Brain microvascular endothelial cell (primary cell): ENCODE data around the gene SCUBE1.

Source experiments
- DNase-seq: peaks from one replicate; pipeline ENCODE4 v3.0.0-alpha.2; 2020
- H3K27ac ChIP-seq: fragments of 250-450 bp; sonication (Bioruptor Pico); 2 replicates; pipeline ENCODE4 v1.5.1; 2020; ENCODE audit warnings: mild to moderate bottlenecking, moderate library complexity
- H3K27me3 ChIP-seq: fragments of 250-450 bp; sonication (Bioruptor Pico); replicated peaks from 2 replicates; pipeline ENCODE4 v1.5.1; 2020; ENCODE audit warnings: mild to moderate bottlenecking
- H3K36me3 ChIP-seq: fragments of 250-450 bp; sonication (Bioruptor Pico); replicated peaks from 2 replicates; pipeline ENCODE4 v1.5.1; 2020; ENCODE audit warnings: mild to moderate bottlenecking
- H3K4me3 ChIP-seq: 2 replicates; pipeline ENCODE4 v1.5.1; 2011; ENCODE audit warnings: low read depth, mild to moderate bottlenecking, control low read depth, low read length, moderate library complexity
- in situ Hi-C: cut with HindIII; loops from 2 replicates; pipeline ENCODE4 v1.10.0; 2017; ENCODE audit warnings: low sequenced_read_pairs, low pct_ligation_motif_present
- TF ChIP-seq, protein P1 (sequence below): IDR thresholded peaks from 2 replicates; pipeline ENCODE4 v1.5.1; 2011; ENCODE audit warnings: low read depth, mild to moderate bottlenecking, moderate library complexity, low read length, control low read depth, inconsistent platforms; ENCODE audit errors: missing control alignments

The SCUBE1 gene

DNA sequence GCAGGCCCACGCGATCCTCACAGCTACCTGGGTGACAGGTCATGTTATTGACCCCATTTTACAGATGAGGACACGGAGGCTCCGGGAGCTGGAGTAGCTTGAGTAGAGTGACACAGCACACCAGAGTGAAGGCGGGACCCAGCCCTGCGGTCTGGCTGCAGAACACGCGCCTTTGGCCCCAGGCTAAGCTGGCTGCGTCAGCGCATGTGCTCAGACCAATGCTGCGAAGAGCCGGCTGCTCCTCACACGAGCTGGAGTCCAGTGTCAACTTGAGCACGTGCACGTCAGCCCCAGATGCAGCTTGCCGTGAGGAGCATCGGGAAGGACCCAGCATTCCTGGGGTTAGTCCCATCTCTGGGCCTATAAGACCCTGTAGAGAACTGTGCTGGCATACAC, 49.9 kb downstream of the SCUBE1 start:
- peaks cover 11% of the 10 kb centered on the region for H3K27me3 ChIP-seq
- in situ Hi-C loops, result no loop called here

DNA sequence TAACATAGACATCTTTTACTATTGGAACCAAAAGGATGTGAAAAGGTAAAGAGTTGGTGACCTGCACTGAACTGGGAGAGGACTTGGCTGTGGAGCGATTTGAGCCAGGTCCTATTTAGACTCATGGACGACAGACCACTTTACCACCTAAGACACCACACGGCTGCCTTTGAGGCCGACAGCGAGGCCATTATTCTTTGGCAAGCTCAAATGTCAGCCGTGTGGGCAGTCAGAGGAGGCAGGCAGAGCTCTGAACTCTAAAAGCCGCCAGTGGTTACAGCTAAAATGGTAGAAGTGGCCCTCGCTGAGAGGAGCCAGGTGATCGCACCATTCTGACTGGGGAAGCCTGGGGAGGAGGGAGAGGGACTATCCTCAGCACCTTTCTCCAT, 50.5 kb downstream of the SCUBE1 start:
- no peaks in the 10 kb centered on the region for H3K36me3 ChIP-seq
- DNase-seq, result no peak
- peaks cover 7% of the 10 kb centered on the region for H3K27me3 ChIP-seq
- no peak overlapping the region for H3K27ac ChIP-seq
- TF ChIP-seq, protein P1, sequence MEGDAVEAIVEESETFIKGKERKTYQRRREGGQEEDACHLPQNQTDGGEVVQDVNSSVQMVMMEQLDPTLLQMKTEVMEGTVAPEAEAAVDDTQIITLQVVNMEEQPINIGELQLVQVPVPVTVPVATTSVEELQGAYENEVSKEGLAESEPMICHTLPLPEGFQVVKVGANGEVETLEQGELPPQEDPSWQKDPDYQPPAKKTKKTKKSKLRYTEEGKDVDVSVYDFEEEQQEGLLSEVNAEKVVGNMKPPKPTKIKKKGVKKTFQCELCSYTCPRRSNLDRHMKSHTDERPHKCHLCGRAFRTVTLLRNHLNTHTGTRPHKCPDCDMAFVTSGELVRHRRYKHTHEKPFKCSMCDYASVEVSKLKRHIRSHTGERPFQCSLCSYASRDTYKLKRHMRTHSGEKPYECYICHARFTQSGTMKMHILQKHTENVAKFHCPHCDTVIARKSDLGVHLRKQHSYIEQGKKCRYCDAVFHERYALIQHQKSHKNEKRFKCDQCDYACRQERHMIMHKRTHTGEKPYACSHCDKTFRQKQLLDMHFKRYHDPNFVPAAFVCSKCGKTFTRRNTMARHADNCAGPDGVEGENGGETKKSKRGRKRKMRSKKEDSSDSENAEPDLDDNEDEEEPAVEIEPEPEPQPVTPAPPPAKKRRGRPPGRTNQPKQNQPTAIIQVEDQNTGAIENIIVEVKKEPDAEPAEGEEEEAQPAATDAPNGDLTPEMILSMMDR, result no peak
- H3K4me3 ChIP-seq, result no peak overlapping the region
- in situ Hi-C loops, result no loop called here

More for the DNA sequence above, 49.9 kb downstream of the SCUBE1 start:
- TF ChIP-seq, protein P1, result no peak
- H3K27ac ChIP-seq, result no peak overlapping the region
- no peaks in the 10 kb centered on the region for H3K36me3 ChIP-seq
- H3K4me3 ChIP-seq, result no peak overlapping the region
- no peak for DNase-seq

DNA sequence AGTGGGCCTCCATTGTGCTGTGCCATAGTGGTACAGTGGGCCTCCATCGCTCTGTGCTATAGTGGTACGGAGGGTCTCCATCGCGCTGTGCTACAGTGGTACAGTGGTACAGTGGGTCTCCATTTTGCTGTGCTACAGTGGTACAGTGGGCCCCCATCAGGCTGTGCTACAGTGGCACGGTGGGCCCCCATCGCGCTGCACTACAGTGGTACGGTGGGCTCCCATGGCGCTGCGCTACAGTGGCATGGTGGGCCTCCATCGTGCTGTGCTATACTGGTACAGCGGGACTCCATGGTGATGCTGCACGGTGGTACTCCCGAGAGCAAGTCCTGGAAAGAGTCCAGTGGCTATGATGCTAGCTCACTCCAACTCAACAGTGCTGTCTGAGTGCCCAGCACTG, 51.8 kb downstream of the SCUBE1 start:
- peaks cover 5% of the 10 kb centered on the region for H3K27me3 ChIP-seq
- in situ Hi-C loops, result no loop called here

DNA sequence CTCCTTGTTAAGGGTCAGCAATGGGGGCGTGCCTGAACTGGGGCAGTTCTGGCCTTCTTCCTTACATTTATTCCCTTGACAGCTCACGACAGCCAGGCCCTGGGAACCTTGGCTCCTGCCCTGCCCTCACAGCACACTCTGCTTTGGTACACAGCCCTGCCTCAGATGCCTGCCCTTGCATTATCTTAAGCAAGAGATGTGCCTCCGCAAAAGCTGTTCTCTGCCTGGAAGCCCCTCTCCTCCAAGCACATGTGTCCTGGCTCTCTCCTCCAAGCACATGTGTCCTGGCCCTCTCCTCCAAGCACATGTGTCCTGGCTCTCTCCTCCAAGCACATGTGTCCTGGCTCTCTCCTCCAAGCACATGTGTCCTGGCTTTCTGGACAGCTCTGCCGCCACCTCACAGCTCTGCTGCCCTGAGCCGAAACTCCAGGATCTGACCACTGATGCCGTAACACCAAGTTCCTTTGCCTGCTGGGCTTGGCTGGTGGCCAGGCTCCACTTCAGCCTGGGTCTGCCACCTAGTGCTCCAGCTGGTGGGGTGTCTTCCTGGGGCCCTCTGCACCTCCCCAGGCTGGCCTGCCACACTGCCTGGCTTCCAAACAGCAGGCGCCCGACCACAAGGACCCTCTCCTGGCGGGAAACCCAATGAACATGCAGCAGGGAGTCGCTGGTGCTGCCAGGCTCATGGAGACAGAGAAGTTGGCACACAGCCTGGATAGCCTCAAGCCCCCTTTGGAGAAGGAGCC, 53.0 kb downstream of the SCUBE1 start:
- H3K27ac ChIP-seq, result no peak overlapping the region
- H3K36me3 ChIP-seq, result no peaks in the 10 kb centered on the region
- in situ Hi-C loops, result no loop called here
- H3K27me3 ChIP-seq, result peaks cover 5% of the 10 kb centered on the region
- no peak overlapping the region for H3K4me3 ChIP-seq
- no peak for DNase-seq
- TF ChIP-seq, protein P1, result no peak

More for the DNA sequence above, 51.8 kb downstream of the SCUBE1 start:
- TF ChIP-seq, protein P1, result no peak
- no peak for DNase-seq
- Histone ChIP-seq H3K36me3 (no peaks in the 10 kb centered on the region), H3K4me3 (no peak overlapping the region), H3K27ac (no peak overlapping the region)

DNA sequence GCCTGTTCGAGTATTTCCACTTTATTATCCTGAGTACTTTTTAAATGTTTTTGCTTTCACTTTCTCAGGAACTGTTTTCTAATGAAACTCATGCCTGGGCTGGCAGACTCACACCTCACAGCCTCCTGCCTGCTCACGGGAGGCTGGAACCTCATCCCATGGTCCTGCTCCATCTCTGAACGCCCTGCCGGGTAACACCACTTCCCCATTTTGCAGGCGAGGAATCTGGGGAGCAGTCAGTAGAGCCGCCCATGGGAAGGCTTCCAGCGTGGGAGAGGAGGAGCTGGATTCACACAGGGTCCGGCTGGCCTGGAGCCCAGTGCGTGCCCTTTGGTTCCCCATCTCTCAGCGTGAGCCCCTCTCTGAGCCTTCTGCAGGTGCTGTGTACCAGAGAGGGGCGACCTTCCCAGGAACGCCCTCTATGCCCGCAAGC, 53.6 kb downstream of the SCUBE1 start:
- no peaks in the 10 kb centered on the region for H3K36me3 ChIP-seq
- DNase-seq, result no peak
- no peak overlapping the region for H3K27ac ChIP-seq
- in situ Hi-C loops, result no loop called here
- TF ChIP-seq, protein P1, result no peak
- H3K27me3 ChIP-seq, result peaks cover 5% of the 10 kb centered on the region
- no peak overlapping the region for H3K4me3 ChIP-seq
